GOT3 (cell line): ENCODE measurements around the gene PRC1.

Experiments used
- DNase-seq: peaks from one replicate; lab custom pipeline; 2025; ENCODE audit warnings: mixed read lengths; lab: John Stamatoyannopoulos, UW

PRC1 gene

DNA sequence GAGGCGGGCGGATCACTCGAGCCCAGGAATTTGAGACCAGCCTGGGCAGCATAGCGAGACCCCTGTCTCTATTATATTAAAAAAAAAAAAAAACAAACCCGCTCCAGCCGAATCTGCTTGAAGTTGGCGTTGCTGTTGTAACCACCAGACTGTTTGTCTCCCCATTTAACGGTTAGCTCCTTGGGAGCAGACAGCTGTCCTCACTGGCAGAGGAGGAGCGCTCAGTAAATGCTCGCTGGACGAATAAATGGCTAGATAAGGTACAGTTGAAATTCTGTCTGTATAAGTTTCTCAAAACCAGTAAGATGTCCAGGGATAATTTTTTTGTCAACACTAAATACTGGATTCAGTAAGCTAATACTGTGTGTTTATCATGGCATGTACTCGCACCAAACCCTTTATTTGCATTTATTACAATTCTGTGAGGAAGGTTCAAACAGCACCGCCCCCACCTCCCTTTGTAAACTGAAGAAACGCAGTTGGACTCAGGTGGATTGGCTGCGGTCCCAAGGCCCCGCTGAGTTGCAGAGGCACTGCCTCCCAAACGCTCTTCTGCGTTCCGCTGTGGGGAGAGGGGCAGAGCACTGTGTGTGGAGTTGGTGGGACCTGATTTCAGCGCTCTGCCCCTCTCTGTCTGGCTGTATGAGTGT, 38.6 kb downstream of the PRC1 start:
- no peak for DNase-seq

DNA sequence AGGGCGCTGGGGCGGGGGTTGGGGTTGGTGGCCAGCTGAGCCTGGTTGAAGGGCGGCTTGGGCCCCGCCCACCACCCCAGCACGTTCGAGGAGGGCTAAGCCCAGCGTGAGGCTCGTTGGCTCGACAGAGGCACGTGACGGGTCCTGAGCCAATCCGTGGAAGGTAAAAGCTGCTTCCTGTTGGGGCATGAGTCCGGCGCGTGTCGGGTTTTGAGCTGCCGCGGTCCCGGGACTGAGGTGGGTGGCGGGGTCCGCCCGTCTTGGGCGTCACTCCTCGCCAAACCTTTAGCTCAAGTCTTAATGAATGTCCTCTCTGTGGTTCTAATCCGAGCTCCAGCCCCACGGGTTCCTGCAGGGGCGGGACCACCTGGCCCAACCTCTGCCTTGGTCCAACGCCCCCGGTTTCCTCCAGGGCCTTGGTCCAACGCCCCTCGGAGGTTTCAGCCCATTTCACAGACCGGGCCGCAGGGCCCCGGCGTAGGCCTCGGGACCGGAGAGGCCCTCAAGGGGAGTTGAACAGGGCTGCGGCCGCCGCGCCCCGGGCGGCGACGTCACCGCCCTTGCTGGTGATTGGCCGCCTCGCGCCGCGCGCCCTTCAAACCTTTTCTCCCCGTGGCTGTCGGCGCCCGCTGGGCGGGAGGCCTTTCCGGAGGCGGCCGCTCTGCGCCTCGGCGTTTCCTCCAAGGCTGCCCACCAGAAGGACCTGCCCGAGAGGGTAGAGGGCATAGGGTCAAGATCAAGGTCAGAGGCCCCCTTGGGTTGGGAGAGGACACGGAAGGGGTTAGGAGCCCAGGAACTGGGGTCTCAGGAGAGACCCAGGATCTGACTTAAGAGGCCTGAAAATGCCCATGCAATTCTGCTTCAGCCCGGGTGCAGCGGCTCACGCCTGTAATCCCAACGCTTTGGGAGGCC, 39.4 kb downstream of the PRC1 start, which contains the start of gene RCCD1:
RCCD1 (plus strand) TSS at position 173 of the 912 bp plus-strand sequence. CDS start 1,851 bp downstream, outside the sequence.
- DNase-seq, result peak; percentile 64

DNA sequence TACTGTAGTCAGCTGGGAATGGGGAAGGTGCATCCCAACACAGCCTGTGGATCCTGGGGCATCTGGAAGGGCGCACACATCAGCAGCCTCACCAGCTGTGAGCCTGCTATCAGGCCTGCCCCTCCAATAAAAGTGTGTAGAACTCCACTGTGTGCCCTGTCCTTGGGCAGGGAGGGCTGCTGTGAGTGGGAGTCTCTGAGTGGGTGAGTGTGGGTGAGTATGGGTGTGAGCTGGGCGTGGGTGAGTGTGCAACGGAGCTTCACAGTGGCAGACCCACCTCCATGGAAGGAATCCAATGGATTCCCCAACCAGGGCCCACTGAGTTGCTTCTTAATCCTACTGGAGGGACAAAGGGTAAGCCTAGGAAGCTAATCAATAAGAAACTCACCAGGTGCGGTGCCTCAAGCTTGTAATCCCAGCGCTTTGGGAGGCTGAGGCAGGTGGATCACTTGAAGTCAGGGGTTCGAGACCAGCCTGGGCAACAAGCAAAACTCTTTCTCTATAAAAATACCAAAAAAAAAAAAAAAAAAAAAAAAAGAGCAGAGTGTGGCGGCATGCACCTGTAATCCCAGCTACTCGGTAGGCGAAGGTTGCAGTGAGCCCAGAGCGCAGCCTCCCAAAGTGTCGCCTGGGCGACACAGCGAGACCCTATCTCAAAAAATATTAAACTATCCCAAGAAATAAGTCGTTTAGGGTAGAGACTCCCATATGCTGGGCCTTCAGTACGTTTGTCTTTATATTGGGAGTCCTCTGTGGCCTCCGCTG, 40.2 kb downstream of the PRC1 start:
- DNase-seq, result no peak

DNA sequence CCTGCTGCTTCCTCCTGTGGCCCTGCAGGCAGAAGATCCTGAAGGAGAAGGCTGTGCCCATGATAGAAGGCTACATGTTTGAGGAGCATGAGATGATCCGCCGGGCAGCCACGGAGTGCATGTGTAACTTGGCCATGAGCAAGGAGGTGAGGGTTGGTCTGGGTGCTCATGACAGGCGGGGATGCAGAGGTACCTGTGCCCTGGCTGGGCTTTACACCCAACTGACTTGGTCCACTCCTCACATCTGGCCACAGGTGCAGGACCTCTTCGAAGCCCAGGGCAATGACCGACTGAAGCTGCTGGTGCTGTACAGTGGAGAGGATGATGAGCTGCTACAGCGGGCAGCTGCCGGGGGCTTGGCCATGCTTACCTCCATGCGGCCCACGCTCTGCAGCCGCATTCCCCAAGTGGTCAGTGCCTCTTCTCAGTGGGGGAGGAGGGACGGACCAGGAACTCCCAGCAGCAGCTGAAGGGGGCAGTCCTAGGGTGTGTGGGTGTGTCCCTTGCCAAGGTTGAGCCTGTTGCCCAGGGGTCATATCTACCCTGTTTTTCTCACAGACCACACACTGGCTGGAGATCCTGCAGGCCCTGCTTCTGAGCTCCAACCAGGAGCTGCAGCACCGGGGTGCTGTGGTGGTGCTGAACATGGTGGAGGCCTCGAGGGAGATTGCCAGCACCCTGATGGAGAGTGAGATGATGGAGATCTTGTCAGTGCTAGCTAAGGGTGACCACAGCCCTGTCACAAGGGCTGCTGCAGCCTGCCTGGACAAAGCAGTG, 41.2 kb downstream of the PRC1 start:
- DNase-seq, result no peak

DNA sequence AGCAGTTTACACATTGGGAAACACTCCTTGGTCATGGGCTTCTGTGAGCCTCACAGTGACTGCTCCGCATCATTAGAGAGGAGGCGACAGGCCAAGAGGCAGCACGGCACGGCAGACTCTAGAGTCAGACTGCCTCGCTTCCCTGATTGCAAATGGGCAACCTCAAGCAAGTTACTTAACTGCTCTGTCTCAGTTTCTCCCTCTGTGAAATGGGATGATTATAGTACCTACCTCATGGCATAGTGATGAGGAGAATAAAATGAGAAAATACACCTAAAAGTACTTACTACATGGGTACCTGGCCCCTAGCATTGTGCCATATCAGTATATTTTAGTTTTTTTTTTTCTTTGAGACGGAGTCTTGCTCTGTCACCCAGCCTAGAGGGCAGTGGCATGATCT, 43.7 kb downstream of the PRC1 start:
- no peak for DNase-seq

DNA sequence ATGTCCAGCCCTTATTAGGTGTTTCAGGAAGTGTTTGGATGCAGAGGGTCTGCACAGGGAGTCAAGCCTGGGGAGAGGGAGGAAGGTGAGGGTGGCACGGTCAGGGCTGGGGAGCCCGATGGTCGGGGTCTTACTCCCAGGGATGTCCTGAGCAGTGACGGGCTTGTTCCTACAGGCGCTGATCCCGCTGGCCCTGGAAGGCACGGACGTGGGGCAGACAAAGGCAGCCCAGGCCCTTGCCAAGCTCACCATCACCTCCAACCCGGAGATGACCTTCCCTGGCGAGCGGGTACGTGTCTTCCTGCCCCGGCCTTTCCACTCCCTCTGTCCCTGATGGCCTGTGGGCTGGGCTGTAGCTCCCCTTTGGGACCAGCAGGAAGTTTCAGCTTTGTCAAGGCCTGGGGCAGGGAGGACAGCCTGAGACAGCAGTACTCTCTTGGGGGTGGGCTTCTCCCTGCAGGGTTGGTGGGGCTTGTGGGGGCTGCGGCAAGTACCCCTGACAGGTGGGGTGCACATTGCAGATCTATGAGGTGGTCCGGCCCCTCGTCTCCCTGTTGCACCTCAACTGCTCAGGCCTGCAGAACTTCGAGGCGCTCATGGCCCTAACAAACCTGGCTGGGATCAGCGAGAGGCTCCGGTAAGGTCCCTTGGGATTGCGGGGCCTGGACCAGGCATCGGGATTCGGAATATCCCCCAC, 44.2 kb downstream of the PRC1 start:
- no peak for DNase-seq

DNA sequence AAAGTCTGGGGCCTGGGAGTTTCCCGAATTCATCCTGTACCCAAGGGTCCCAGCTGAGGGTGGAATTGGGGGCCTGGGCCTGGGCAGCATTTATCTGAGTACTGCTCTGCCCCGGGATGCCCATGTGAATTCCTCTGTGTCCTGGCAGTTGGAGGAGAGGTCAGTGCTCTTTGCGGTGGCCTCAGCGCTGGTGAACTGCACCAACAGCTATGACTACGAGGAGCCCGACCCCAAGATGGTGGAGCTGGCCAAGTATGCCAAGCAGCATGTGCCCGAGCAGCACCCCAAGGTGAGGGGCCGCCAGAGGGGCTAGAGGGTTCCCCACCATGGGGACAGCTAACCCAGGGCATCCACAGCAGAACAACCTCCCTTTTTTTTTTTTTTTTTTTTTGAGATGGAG, 45.8 kb downstream of the PRC1 start:
- DNase-seq, result no peak

DNA sequence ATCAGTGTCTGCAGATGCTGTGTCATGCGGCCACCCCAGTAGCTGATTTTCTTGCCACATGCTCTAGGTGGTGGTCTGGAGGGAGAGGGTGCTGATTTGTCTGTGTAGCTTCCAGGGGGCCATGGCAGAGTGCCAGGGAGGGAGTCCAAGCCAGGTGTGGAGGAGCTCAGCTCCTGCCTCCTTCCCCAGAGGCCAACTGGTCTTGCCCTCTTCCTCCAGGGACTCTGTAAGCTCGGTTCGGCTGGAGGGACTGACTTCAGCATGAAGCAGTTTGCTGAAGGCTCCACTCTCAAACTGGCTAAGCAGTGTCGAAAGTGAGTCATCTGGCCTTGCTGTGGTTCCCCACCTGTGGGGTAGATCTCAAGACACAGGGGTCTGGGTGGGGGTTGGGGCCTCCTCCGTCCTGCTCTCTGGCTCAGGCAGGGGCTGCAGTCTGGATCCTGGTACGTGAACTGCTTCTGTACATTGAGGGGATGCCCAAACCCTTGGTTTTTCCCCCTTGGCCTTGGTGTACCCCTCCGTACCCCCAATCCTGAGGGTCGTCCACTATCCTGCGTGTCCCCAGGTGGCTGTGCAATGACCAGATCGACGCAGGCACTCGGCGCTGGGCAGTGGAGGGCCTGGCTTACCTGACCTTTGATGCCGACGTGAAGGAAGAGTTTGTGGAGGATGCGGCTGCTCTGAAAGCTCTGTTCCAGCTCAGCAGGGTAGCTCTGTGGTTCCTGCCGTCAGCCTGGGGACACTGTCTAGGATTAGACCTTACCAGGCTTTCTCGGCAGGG, 46.6 kb downstream of the PRC1 start:
- DNase-seq, result no peak

DNA sequence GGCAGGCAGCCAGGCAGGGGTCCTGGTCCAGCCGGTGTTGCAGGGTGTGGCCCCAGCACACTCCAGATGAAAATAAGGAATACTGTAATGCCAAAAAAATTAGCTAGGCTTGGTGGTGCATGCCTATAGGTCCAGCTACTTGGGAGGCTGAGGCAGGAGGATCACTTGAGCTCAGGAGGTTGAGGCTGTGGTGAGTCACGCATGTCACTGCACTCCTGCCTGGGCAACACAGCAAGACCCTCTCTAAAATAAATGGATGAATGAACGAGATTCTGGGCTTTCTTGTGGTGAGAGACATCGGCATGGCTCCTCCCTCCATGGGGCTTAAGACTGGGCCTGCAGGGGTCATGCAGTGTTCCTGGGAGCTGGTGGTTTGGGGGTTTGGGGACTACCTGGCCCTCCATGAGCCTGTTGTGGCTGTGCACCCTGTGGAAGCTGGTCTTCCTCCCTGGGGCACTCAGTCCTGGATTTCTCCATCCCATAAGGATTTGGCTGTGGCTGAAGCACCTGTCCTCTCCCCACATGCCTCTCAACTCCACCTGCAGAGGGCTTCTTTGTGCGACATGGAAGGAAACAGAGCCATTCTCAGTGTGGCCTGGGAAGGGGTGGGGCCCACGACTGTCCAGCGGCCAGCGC, 47.3 kb downstream of the PRC1 start:
- DNase-seq, result no peak

DNA sequence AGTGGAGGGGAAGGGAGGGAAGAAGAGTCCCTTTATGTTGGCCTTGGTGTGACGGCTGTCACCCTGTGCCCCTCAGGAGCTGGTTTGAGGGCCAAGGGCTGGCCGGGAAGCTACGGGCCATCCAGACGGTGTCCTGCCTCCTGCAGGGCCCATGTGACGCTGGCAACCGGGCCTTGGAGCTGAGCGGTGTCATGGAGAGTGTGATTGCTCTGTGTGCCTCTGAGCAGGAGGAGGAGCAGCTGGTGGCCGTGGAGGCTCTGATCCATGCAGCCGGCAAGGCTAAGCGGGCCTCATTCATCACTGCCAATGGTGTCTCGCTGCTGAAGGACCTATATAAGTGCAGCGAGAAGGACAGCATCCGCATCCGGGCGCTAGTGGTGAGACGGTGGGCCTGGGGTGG, 47.8 kb downstream of the PRC1 start:
- DNase-seq, result no peak

DNA sequence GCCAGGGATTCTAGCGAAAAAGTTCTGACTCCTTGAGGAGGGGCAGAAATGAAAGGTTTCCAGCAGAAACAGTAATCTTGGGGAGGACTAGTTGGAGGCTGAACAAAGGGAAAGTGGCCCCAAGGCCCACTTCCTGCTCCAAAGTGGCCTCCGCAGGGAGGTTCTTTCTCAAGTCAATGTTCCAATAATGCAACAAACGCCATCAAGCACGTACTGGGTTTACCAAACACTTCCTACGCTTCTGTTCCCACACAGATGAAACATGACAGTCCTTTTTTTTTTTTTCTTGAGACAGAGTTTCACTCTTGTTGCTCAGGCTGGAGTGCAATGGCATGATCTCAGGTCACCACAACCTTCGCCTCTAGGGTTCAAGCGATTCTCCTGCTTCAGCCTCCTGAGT, 49.2 kb downstream of the PRC1 start:
- no peak for DNase-seq

DNA sequence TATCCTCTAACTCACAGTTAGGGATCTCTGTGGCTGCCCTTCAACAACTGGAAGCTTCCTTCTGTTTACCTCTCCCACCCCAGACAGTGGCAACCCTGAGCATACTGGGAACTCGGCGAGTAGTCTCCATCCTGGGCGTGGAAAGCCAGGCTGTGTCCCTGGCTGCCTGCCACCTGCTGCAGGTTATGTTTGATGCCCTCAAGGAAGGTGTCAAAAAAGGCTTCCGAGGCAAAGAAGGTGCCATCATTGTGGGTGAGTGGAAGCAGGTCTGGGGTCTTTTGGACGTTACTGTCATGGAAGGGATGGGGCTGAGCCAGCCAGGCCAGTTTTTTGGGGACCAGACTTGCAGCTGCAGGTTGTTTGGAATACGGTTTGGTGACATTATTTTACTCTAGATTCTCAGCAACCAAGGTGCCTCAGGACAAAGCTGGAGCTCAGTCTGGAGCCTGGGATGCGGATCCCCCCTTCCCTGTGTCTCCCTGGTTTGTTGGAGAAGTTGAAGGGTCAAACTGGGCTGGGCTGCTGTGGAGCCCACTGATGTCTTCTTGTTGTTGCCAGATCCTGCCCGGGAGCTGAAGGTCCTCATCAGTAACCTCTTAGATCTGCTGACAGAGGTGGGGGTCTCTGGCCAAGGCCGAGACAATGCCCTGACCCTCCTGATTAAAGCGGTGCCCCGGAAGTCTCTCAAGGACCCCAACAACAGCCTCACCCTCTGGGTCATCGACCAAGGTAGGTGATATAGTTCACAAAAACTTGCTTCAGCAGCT, 51.8 kb downstream of the PRC1 start:
- no peak for DNase-seq

DNA sequence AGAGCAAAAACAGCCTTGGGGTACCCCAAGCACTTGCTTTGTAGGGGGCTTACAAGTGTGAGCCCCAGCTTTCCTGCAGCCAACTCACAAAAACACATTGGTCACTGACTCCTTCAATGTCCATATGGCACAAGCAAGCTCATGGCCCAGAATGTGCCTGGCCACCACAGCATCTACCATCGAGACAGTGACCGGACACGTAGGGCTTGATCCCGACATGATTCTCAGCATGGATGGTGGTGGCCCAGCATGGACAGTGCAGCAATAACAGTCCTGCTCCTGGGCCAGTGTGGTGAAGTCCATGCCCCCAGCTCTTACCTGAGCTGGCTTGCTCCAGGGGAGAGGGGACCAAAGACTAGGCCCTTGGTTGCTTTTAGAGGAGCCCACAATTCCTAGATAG, 53.3 kb downstream of the PRC1 start:
- DNase-seq, result no peak

DNA sequence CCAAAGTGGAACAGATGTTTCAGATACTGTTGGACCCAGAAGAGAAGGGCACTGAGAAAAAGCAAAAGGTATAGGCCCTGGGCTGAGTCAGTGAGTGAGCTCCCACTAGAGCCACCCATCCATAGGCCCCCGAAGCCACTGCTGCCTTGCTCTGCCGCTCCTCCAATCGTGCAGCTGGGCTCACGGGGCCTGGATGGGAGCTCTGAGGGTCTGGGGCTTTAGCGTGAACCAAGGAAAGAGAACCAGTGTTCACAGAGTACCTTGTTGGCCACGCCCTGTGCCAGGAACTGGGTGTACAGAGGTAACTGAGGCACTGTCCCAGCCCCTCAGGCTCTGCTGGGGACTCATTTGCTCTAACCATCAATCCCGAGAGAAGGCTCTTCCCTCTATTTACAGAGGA, 54.6 kb downstream of the PRC1 start:
- no peak for DNase-seq

DNA sequence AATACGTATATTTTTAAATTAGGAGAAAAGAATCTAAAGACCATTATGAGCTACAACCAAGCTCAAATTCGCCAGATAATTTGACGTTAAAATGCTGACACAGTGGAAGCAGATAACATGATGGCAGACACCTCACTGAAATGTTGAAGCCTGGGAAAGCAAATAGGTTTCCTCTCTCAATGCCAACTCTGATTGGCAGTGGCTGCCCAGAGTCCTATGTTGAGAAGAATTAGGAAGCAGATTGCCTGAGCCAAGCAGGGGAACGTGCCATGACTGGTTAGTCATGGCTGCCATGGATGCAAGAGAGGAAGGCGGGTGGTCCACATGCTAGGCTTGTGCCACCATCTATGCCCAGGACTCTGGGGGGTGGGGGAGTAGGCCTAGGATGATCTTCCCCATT, 56.1 kb downstream of the PRC1 start:
- DNase-seq, result no peak

DNA sequence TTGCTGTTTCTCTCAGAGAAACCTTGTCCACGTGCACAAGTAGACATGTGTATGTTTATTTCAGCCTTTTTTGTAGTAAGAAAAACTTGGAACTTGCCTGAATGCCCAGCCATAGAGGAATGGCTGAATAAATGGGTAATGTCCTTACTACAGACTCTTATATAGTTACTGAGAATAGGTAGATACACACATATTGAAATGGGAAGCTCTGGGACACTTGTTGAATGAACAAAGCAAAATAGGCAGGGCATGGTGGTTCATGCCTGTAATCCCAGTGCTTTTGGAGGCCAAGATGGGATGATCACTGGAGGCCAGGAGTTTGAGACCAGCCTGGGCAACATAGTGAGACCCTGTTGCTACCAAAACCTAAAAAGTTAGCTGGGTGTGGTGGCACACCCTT, 57.5 kb downstream of the PRC1 start:
- no peak for DNase-seq

DNA sequence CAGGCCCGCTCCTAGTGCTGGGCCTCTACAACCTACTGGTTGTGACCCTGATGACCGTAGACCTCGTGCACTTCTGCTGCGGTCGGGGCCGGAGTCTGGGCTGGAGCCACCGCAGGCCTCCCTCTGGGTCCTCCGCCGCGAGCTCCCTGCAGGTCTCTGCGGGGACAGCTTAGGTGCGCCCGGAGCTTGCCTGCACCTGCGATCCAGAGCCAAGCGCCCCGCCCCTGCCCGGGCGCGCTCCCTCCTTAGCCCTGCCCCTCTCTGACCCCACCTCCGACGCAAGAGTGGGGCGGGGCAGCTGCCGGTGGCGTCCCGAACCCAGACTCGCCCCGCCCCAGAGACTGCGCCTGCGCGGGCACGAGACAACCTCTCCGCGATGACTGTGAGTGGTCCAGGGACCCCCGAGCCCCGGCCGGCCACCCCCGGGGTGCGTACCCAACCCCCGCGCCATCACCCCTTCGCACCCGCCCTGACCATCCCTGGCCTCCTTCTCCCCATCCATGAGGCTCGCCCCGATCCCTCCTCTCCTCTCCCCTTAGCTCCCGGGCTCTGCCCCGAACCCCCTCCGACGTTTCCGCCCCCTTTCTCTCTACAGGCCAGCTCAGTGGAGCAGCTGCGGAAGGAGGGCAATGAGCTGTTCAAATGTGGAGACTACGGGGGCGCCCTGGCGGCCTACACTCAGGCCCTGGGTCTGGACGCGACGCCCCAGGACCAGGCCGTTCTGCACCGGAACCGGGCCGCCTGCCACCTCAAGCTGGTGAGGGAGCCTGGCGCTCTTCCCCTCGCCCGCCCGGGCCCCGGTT, 59.2 kb downstream of the PRC1 start, which contains the start of gene UNC45A:
UNC45A (plus strand) TSS at position 337 of the 803 bp plus-strand sequence; CDS start at position 377, 40 bp downstream.
- DNase-seq, result peak; percentile 53
